ENCODE measurements around the gene IRF3. TPM values are rescaled to one million over a fixed set of nuclear protein-coding genes. Genes with fewer than 3 reads are reported as not detected.

The IRF3 gene
- total and polyA plus RNA-seq, 10 of the 15 experiments (the other 5 are each of a cell fraction or from before 2014, with no cell fraction given): 5.5 to 110 (median 63.4) TPM

DNA sequence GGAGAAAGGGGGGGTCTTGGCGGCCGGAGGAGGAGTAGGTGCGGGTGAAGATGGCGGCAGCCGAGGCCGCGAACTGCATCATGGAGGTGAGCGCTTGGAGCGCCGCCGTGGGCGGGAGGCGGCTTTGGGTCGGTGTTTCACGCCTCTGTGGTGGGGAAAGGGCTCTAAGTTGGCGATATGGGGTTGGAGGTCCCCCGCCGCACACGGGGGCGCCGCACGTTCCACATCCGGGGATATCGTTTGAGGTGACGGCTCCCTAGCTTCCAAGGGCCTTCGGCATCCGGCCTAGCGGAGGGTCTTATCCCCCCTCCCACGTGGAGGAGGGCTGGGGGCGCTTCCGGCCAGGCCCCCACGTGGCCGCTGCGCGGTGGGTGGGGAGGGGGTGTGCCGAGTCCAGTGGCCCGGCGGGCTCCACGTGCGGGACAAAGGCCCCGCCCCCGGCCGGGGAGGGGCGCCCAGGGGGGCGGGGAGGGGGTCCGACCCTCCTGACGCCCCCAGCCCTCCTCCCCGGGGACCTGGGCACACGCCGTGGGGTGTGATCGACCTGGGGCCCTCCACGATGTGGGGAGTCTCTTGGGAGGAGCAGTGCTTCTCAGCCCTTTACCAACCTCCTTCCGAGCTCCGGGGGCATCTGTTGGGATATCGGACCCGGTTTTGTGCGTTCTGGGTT lies 11.7 kb upstream of the IRF3 start, which contains the start of gene PRMT1:
PRMT1 (plus strand) TSS at position 41 of the 670 bp plus-strand sequence; CDS start at position 51, 10 bp downstream.
- no peaks in the 10 kb centered on the region for H3K9me3 ChIP-seq (replicated peaks; ENCODE audit: control insufficient read depth, insufficient read depth, low read length)
- BruUV-seq (replicated peaks): no TSS peak
- peaks cover 33% of the 10 kb centered on the region for H3K4me1 ChIP-seq (ENCODE audit: control insufficient read depth, insufficient read depth, low read length)
- in situ Hi-C loops (cut with MboI): no loop called here
- peak within 1 kb of the TSS; percentile 95 for H2AFZ ChIP-seq (ENCODE audit: control insufficient read depth, low read depth, low read length)
- peak; percentile 17 for ATAC-seq
- RAD21 ChIA-PET (ENCODE audit: unreplicated experiment): interaction anchor here (0.5 to 8.6 kb wide), 12 partner anchors 12 to 234 kb away, joined by 3 to 131 read pairs (median 6); partner anchors contain the start of genes AP2A1, BCL2L12, IRF3 and NOSIP
- peaks cover 16% of the 10 kb centered on the region for H4K20me1 ChIP-seq (ENCODE audit: control insufficient read depth, insufficient read depth)
- SMC1A ChIA-PET (ENCODE audit: uncharacterized antibody, unreplicated experiment): interaction anchor here (1.4 to 2.7 kb wide), 5 partner anchors 37 to 192 kb away, joined by 3 to 11 read pairs (median 7); partner anchors contain the start of genes NOSIP, PRRG2 and RRAS
- peaks cover 6 to 9% of the 10 kb centered on the region in 2 experiments for H3K36me3 ChIP-seq (ENCODE audit: control insufficient read depth in 2 of 2, insufficient read depth in 2 of 2, low read length in 1 of 2)
- intact Hi-C loops (cut with micrococcal nuclease; ENCODE audit: unreplicated experiment): loop anchor here (2.0 to 5.0 kb wide), 3 partner anchors 85 to 190 kb away; partner anchors contain the start of genes PNKP and RPS11
- no peak for FAIRE-seq
- H3K27me3 ChIP-seq (replicated peaks in 1 of 2; ENCODE audit: control insufficient read depth in 2 of 2, insufficient read depth in 2 of 2, low read length in 1 of 2): no peaks in the 10 kb centered on the region
- CTCF ChIA-PET: interaction anchor here (0.7 to 10.5 kb wide), 5 partner anchors 11 to 130 kb away, joined by 3 to 130 read pairs (median 80); partner anchors contain the start of genes BCL2L12, IRF3, RRAS and SCAF1
- peak within 1 kb of the TSS; percentile 98 for H3K9ac ChIP-seq (ENCODE audit: control insufficient read depth, insufficient read depth, low read length)
- H3K4me2 ChIP-seq (ENCODE audit: control insufficient read depth, insufficient read depth): peak within 1 kb of the TSS; percentile 84
- H3K79me2 ChIP-seq (ENCODE audit: control insufficient read depth, insufficient read depth, low read length): peaks cover 47% of the 10 kb centered on the region
- H3K27ac ChIP-seq (ENCODE audit: control insufficient read depth, insufficient read depth): peak within 1 kb of the TSS; percentile 99
- POLR2A ChIA-PET: interaction anchor here (0.6 to 11.2 kb wide), 13 partner anchors 11 to 207 kb away, joined by 3 to 200 read pairs (median 8); partner anchors contain the start of genes AP2A1, BCL2L12, IRF3 and NOSIP
- no peak for DNase-seq (ENCODE audit: low read depth, low spot score)
- peak within 1 kb of the TSS; percentile 100 for H3K4me3 ChIP-seq
- WGBS (ENCODE audit: insufficient coverage, insufficient replicate concordance, low lambda C conversion rate, missing lambda C conversion rate): 2% methylated on average over 43 of the region's 57 CpGs
- TF ChIP-seq RBBP5 (conservative IDR thresholded peaks at IDR 0.05): no peak
- TF ChIP-seq NR2C2 (IDR thresholded peaks at IDR 0.05; ENCODE audit: borderline replicate concordance, control insufficient read depth, insufficient read length, low read depth): no peak
- no peak for TF ChIP-seq EZH2 (IDR thresholded peaks at IDR 0.05; ENCODE audit: borderline replicate concordance, control insufficient read depth, low read depth, low read length)
- TF ChIP-seq, protein P1, sequence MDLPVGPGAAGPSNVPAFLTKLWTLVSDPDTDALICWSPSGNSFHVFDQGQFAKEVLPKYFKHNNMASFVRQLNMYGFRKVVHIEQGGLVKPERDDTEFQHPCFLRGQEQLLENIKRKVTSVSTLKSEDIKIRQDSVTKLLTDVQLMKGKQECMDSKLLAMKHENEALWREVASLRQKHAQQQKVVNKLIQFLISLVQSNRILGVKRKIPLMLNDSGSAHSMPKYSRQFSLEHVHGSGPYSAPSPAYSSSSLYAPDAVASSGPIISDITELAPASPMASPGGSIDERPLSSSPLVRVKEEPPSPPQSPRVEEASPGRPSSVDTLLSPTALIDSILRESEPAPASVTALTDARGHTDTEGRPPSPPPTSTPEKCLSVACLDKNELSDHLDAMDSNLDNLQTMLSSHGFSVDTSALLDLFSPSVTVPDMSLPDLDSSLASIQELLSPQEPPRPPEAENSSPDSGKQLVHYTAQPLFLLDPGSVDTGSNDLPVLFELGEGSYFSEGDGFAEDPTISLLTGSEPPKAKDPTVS (IDR thresholded peaks at IDR 0.05; ENCODE audit: low read depth, low read length): no peak
- TF ChIP-seq RAD21 (IDR thresholded peaks at IDR 0.05; ENCODE audit: insufficient read depth, low read depth, low read length): no peak
- no peak for TF ChIP-seq ZNF622 (IDR thresholded peaks at IDR 0.05)
- no peak for TF ChIP-seq TBL1XR1 (IDR thresholded peaks at IDR 0.05; ENCODE audit: low read depth, low read length)
- TF ChIP-seq MYB (IDR thresholded peaks at IDR 0.05; ENCODE audit: borderline replicate concordance, low read depth, low read length): no peak
- TF ChIP-seq ATF7 (IDR thresholded peaks at IDR 0.05; ENCODE audit: low read depth): no peak
- TF ChIP-seq, protein P2, sequence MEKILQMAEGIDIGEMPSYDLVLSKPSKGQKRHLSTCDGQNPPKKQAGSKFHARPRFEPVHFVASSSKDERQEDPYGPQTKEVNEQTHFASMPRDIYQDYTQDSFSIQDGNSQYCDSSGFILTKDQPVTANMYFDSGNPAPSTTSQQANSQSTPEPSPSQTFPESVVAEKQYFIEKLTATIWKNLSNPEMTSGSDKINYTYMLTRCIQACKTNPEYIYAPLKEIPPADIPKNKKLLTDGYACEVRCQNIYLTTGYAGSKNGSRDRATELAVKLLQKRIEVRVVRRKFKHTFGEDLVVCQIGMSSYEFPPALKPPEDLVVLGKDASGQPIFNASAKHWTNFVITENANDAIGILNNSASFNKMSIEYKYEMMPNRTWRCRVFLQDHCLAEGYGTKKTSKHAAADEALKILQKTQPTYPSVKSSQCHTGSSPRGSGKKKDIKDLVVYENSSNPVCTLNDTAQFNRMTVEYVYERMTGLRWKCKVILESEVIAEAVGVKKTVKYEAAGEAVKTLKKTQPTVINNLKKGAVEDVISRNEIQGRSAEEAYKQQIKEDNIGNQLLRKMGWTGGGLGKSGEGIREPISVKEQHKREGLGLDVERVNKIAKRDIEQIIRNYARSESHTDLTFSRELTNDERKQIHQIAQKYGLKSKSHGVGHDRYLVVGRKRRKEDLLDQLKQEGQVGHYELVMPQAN (conservative IDR thresholded peaks at IDR 0.05): peak; percentile 97
- TF ChIP-seq, protein P3, sequence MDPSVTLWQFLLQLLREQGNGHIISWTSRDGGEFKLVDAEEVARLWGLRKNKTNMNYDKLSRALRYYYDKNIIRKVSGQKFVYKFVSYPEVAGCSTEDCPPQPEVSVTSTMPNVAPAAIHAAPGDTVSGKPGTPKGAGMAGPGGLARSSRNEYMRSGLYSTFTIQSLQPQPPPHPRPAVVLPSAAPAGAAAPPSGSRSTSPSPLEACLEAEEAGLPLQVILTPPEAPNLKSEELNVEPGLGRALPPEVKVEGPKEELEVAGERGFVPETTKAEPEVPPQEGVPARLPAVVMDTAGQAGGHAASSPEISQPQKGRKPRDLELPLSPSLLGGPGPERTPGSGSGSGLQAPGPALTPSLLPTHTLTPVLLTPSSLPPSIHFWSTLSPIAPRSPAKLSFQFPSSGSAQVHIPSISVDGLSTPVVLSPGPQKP (IDR thresholded peaks at IDR 0.05; ENCODE audit: low read depth, low read length): no peak
- peak; percentile 96 for TF ChIP-seq LARP7 (IDR thresholded peaks at IDR 0.05)
- TF ChIP-seq BCL11A (IDR thresholded peaks at IDR 0.05; ENCODE audit: low read depth, low read length): no peak
- TF ChIP-seq, protein P4, sequence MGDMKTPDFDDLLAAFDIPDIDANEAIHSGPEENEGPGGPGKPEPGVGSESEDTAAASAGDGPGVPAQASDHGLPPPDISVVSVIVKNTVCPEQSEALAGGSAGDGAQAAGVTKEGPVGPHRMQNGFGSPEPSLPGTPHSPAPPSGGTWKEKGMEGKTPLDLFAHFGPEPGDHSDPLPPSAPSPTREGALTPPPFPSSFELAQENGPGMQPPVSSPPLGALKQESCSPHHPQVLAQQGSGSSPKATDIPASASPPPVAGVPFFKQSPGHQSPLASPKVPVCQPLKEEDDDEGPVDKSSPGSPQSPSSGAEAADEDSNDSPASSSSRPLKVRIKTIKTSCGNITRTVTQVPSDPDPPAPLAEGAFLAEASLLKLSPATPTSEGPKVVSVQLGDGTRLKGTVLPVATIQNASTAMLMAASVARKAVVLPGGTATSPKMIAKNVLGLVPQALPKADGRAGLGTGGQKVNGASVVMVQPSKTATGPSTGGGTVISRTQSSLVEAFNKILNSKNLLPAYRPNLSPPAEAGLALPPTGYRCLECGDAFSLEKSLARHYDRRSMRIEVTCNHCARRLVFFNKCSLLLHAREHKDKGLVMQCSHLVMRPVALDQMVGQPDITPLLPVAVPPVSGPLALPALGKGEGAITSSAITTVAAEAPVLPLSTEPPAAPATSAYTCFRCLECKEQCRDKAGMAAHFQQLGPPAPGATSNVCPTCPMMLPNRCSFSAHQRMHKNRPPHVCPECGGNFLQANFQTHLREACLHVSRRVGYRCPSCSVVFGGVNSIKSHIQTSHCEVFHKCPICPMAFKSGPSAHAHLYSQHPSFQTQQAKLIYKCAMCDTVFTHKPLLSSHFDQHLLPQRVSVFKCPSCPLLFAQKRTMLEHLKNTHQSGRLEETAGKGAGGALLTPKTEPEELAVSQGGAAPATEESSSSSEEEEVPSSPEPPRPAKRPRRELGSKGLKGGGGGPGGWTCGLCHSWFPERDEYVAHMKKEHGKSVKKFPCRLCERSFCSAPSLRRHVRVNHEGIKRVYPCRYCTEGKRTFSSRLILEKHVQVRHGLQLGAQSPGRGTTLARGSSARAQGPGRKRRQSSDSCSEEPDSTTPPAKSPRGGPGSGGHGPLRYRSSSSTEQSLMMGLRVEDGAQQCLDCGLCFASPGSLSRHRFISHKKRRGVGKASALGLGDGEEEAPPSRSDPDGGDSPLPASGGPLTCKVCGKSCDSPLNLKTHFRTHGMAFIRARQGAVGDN (IDR thresholded peaks at IDR 0.05): peak; percentile 18; the same call in 1 of the 2 replicates
